Stimulated activated CD4-positive, alpha-beta T cell treated with anti-CD3 and anti-CD28 coated beads, Interleukin-2, amount 100 ng/mL, for 24 hours (primary cell): ENCODE measurements around the gene KCNJ14.

Experiments
- DNase-seq, 2 donors: peaks; one replicate each; pipeline ENCODE4 v3.0.0-alpha.2; 2020

KCNJ14 gene

DNA sequence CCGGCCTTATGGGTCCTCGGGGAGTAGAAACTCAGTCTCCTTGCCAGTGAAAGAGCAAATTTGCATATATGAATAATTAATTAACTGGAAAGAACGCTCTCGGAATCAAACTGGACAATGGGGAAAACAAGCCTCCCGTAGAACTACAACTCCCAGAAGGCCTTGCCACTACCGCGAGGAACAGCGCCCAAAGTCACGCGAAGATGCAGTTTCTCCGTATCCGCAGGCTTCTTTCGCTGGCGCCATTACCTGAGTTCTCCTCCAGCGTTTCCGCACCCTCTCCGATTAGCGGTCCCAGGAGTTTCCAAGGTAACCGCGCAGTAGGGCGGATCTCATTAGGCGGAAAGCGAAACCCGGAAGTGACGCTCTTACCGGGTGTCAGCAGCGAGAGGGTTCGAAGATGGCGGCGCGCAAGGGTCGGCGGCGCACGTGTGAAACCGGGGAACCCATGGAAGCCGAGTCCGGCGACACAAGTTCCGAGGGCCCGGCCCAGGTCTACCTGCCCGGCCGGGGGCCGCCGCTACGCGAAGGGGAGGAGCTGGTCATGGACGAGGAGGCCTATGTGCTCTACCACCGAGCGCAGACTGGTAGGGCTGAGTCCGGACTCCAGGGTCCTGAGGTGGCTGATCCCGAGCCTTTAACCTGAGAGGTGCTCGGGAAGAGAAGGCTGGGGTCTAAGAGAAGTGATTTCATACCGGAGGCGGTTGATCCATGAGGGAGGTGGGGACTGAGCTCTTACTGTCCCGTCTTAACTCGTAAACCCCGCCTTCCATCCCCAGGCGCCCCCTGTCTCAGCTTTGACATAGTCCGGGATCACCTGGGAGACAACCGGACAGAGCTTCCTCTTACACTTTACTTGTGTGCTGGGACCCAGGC is 9.5 kb upstream of the KCNJ14 start, which contains the start of gene GRWD1:
Gene GRWD1 (plus strand): TSS at position 378 of the 876 bp plus-strand sequence. CDS start 23 bp downstream, at position 401.
- peak; percentile 92 to 95 for DNase-seq

DNA sequence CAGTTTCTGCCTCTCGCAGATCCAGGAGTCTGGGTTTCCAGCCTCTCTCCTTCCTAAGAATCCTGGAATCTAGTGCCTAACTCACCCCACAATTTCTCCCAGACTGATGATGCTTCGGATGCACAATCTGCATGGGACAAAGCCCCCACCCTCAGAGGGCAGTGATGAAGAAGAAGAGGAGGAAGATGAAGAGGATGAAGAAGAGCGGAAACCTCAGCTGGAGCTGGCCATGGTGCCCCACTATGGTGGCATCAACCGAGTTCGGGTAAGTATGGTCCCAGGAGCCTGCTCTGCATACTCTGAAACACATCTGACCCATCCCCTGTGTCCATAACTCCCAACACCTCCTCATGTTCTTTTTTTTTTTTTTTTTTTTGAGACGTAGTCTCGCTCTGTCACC is 8.8 kb upstream of the KCNJ14 start:
- DNase-seq = no peak

DNA sequence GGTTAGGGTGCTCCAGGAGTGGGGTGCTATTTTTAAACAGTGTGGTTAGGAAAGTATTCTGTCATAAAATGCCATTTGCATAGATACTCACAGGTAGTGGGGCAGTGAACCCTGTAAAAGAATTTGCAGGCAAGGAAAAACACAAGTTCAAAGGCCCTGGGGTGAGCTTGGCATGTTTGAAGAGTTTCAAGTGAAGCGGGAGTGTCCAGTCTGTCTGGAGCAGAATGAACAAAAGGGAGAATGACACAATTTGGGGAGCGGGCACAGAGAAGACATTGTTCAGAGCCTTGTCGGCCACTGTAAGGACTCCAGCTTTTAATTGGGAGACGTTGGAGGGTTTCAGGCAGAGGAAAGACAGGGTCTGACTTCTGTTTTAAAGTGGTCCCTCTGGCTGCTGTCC is 6.8 kb upstream of the KCNJ14 start:
- DNase-seq = no peak

DNA sequence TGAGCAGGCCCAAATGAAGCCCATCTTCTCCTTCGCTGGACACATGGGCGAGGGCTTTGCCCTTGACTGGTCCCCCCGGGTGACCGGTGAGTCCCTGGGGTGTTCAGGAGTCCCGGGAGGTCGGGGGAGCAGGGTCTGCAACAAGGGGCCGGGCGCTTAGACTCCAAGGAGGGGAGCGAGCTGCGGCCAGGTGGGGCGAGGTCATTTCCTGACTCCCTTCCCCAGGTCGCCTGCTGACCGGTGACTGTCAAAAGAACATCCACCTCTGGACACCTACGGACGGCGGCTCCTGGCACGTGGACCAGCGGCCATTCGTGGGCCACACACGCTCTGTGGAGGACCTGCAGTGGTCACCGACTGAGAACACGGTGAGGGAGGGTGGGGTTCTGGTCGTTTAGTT is 4.9 kb upstream of the KCNJ14 start:
- DNase-seq = no peak

DNA sequence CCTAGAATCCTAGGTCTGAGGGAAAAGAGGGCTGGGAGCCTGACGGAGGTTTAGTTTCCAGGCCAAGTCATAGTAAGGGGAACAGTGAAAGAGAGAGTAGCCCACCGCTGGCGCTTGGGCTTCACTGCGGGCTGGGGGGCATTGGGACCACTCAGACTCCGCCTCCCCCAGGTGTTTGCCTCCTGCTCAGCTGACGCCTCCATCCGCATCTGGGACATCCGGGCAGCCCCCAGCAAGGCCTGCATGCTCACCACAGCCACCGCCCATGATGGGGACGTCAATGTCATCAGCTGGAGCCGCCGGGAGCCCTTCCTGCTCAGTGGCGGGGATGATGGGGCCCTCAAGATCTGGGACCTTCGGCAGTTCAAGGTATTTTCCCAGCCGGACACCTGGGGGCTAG is 4.5 kb upstream of the KCNJ14 start:
- DNase-seq = no peak

DNA sequence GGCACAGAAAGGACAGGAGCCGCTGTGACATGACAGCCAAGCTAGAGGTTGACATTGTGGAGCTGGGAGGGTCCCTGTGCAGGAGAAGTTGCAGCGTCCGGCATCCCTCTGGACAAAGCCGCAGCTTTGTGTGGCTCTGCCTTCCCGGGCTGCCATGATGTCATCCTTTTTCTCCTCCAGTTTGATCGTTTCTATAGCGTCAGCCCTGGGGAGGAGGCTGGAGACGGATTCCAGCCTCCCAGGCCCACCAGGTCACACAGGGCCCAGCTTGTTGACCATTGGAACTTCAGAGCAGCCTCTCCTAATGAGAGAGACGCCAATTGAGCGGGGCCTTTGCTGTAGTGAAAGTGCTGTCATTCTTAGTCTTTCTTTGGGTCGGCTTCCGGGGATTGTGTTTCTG is 3.8 kb upstream of the KCNJ14 start:
- DNase-seq = no peak

DNA sequence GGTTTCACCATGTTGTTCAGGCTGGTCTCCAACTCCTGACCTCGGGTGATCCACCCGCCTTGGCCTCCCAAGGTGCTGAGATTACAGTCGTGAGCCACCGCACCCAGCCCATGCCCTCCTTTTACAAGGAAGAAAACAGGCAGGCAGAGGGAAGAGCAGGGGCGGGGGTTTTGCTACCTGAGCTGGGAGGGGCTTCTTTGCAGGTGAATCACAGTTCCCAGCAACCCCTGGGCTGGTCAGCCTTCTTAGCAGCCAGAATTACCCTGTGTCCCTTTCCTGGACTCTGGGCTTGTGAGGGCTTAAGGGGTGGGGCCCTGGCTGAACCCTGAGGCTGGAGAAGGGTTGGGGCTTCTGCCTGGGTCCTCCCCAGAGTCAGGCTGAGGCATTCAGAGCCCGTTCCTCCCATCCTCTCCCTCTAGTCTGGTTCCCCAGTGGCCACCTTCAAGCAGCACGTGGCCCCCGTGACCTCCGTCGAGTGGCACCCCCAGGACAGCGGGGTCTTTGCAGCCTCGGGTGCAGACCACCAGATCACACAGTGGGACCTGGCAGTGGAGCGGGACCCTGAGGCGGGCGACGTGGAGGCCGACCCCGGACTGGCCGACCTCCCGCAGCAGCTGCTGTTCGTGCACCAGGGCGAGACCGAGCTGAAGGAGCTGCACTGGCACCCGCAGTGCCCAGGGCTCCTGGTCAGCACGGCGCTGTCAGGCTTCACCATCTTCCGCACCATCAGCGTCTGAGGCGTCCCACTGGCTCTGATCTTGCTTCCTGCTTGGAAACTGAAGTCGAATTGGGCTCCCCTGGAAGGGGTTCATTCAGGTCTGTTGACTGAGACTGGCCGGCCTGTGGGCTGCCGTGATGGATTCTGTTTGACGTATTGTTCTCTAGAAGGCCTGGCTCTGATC is 2.8 kb upstream of the KCNJ14 start:
- DNase-seq = no peak

DNA sequence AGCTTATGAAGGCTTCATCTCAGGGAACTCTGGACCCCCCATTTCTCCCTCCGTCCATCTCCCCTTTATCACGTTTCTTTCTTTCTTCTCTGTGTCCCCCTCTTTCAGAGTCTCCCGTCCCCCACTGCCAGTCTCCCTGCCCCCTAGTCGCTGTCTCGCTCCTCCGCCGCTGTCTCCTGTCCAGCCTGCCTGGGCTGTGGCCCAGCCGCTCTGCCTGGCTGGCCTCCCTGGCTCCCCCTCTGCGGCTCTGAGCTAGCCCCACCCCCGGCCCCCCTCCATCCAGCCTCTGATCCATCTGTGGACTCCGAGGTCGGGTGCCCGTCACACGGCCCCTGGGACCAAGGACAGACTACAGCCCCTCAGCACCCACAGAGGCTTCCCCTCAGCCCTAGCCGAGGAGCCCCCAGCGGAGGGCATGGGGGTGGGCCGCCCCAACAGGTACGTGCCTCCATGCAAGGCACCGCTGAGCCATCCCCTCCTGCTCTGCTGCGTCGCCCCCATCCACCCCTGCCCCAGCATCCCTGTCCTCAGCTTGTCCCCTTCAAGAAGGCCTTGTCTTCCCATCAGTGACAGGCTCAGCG is 1.1 kb upstream of the KCNJ14 start:
- no peak for DNase-seq

DNA sequence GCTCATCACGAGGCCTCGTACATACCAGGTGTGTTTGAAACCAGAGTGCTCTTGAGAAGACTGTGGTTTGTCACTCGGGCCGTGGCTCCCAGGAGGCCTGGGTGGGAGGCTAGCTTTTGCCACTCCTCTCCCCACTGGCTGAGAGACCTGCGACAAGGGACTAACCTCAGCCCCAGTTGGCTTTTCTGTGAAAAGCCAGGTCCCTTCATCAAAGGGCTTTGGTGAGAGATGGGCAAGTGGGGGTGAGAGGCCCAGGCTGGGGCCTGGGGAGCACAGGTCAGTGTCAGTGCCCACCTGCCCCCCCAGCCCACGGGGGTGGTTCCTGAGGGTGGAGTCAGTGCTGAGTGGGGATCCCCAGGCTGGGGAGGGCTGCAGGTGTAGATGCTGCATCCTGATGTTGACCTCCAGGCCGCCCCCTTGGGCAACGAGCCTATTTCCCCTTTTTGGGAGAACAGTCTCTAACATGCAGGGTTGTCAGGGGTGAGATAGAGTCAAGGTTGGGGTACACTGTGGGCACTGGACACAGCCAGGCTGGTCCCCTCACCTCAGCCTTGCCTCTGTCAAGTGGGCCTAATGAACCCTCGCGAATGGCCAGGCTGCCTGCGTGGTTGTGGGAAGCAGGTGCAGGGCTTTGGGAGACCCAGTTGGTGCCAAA is 661 bp downstream of the KCNJ14 start:
- DNase-seq = no peak

DNA sequence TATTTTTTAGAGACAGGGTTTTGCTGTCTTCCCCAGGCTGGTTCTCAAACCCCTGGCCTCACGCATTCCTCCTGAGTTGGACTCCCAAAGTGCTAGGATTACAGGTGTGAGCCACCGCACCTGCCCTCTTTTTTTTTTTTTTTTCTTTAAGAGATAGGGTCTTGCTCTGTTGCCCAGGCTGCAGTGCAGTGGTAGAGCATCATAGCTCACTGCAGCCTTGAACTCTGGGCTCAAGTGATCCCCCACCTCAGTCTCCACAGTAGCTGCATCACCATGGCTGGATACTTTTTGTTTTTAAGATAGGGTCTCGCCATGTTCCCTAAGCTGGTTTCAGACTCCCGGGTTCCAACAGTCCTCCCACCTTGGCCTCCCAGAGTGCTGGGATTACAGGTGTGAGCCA is 1.5 kb downstream of the KCNJ14 start:
- no peak for DNase-seq

DNA sequence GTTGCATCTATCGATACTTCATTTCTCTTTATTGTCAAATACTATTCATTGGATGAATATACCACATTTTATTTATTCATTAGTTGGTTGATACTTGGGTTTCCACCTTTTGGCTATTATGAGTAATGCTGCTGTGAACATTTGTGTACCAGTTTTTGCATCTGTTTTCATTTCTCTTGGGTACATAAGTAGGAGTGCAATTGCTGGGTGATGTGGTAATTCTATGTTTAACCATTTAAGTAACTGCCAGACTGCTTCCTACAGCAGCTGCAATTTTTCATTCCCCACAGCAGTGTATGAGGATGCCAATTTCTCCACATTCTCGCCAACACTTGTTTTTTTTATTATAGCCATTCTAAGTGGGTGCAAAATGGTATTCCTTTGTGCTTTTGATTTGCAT is 2.6 kb downstream of the KCNJ14 start:
- no peak for DNase-seq

DNA sequence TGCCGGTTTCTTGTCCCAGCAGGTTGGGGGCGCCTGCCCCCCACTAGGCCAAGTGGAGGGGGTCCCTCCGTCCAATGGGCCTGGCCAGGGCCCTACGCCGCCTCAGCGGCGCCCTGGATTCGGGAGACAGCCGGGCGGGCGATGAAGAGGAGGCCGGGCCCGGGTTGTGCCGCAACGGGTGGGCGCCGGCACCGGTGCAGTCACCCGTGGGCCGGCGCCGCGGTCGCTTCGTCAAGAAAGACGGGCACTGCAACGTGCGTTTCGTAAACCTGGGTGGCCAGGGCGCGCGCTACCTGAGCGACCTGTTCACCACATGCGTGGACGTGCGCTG is 6.2 kb downstream of the KCNJ14 start:
- no peak for DNase-seq

DNA sequence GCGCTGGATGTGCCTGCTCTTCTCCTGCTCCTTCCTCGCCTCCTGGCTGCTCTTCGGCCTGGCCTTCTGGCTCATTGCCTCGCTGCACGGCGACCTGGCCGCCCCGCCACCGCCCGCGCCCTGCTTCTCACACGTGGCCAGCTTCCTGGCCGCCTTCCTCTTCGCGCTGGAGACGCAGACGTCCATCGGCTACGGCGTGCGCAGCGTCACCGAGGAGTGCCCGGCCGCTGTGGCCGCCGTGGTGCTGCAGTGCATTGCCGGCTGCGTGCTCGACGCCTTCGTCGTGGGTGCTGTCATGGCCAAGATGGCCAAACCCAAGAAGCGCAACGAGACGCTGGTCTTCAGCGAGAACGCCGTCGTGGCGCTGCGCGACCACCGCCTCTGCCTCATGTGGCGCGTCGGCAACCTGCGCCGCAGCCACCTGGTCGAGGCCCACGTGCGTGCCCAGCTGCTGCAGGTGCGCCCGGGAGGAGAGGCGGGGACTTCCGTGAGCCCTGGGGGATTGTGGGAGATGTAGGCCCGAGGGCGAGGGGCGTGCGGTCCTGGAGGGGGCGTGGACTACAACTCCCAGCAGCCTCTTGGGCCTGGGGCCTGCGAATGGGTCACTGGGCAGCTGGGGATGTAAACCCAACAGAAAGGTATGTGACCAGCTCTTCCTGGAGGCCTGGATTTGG is 6.7 kb downstream of the KCNJ14 start:
- no peak for DNase-seq

DNA sequence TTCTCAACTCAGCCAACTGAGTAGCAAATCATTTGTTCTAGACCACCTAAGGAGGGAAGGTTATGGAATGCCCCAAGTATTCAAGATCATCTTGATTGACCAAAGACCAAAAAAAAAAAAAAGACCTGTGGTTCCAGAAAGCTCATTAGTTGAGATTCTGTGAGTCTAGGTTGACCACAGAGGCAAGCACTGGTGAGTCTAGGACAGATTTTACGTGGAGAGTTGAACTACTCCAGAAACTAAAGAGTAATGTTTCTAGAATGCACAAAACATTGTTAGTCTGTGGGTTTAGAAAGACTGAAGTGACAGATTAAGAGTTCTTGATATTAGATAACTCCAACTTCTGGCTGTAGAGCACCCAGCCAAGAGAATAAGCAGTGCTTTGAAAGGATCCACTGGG is 9.8 kb downstream of the KCNJ14 start:
- DNase-seq = no peak

DNA sequence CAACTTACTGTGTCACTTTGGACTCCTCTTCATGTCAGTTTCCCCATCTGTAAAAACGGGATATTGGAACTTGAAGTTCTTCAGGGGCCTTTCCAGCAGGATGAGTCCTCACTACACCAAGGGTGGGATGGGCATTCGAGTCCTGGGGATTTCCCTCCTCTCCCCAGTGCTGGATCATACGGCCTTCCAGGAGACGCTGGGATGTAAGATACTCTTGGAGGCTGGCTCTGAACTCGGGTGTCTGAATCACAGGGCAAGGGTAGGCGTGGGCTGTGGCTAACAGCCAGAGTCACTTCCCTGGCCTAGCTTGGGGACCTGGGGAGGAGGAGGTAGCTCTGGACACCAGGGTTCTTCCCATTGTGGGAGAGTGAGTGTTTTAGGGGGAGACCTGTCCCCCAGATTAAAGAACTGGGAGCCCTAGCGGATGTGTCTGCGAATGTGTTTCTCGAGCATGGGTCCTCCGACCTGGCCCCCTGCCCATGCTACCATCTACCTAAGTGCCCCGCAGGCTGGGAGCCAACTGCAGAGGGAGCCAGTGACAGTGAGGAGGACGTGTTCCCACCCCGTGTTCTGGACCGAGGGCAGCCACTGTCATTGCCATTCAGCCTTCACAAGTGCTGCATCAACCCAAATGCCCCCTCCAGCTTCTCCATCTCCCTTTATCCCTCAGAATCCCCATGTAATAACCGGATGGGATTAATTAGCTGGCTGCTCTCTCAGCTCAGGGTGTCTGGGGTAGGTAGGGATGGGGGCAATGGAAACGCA is 11.4 kb downstream of the KCNJ14 start:
- DNase-seq = no peak

DNA sequence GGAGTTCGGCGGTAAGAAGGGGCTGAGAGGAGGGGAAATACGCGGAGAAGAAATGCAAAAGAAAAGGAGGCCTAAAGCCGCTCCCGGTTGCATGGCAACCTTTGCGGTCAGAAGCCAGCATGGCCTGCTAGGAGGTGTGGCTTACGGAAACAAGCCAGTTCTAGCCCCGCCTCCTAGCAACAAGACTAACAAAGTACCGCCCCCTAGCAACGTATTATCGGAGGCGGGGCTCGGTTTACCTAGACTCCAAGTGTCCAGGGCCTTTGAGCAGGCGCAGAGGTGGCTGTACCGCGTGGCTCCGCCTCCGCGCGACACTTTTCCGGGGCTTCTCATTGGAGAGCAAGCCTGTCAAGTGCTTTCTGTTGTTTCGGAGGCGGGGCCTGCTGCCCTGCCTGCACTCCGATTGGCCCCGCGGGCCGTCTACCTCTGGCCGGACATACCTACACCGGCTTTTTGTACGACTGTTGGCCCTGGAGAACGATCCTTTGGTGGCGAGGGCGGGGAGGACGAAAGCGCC is 13.5 kb downstream of the KCNJ14 start:
- peak; percentile 99 for DNase-seq

DNA sequence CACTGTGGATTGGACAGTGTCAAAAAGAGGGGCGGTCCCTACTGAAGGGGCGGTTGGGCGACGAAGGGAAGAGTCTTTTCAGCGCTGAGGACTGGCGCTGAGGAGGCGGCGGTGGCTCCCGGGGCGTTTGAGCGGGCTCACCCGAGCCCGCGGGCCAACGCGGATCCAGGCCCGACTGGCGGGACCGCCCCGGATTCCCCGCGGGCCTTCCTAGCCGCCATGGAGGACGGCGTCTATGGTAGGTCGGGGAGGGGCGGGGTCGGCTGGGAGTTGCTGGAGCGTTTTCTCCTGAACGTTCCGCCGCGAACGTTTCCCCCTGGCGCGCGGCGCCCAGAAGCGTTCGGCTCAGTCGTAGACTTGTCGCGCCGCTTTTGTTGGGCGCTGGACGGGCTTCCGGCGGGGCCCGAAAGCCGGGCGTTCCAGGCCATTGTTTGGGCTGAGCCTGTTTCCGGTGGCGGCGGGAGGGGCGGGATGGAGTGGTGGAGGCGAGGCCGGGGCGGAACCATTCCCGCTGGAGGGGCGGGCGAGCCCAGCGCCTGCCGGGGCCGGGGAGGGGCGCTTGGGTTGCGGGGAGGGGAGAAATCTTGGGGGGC is 14.0 kb downstream of the KCNJ14 start, which contains the start of gene CYTH2:
Gene CYTH2 (plus strand): TSS at position 81 of the 593 bp plus-strand sequence. CDS start 139 bp downstream, at position 220.
- DNase-seq = peak; percentile 81 to 85

DNA sequence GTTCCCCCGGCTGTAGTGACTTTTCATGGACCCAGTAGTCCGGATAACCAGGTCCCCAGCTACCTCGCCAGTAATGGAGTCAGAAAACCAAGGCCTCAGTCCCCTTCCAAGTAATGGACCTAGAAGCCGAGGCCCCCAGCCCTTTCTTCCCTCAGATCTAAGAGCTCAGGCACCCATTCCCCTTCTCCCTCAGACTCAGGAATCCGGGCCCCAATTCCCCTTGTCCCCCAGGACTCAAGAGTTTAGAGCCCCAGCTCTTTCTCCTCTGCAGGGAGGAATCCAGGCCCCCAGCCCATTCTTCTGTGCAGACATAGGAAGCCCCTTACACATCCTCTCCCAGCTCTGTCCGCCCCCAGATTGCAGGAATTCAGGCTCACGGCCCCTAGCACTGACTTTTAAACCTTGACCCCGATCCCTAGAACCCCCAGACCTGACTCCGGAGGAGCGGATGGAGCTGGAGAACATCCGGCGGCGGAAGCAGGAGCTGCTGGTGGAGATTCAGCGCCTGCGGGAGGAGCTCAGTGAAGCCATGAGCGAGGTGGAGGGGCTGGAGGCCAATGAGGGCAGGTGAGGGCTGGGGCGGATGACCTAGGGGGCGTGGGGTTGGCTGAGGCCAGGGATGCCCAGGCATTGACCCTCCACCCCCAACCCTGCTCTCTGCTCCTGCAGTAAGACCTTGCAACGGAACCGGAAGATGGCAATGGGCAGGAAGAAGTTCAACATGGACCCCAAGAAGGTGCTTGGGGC is 14.7 kb downstream of the KCNJ14 start:
- DNase-seq = no peak

DNA sequence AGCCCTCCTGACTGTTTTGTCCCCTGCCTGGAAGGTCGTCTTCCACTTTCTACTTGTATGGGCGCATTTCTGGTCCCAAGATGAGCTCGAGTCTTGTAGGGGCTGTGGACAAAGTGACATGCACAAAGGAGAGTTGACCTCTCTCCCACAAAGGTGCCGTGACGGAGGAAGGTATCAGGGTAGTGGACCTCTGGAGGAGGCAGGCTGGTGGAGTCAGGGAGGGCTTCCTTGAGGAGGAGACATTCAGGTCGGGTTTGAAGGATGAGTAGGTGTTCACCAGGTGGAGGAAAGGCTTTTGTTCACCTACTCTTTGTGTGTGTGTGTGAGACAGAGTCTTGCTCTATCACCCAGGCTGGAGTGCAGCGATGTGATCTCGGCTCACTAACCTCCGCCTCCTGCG is 15.5 kb downstream of the KCNJ14 start:
- no peak for DNase-seq

DNA sequence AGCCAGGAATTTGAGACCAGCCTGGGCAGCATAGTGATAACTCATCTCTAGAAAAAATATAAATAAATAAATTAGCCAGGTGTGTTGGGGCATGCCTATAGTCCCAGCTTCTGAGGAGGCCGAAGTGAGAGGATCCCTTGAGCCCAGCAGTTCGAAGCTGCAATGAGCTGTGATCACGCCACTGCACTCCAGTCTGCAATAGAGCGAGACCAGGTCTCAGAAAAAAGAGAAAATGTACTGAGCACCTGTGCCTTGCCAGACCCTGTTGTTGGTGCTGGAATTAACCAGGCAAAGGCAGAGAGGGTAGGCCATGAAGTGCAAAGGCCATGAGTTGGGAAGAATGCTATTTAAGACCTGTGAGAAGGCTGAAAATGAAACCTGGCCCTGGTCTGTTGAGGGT is 16.5 kb downstream of the KCNJ14 start:
- DNase-seq = no peak
